T47D (cell line): Measurements from ENCODE around the gene MFSD6.
"Not testable (repeated sequence)": the region's sequence is repeated elsewhere in the genome, so short reads cannot be mapped to it uniquely, and the experiment has no call there.

Experiments
- DNase-seq, 2 experiments: peaks; one replicate each; pipeline versions ENCODE4 v3.0.0 to v3.0.0-alpha.2; 2011 to 2012; ENCODE audit warnings: low read depth in 1 of 2, low spot score in 1 of 2
- JUND ChIP-seq: IDR thresholded peaks from 2 replicates; pipeline ENCODE4 v1.6.1; 2012; ENCODE audit warnings: low read depth
- in situ Hi-C: cut with HindIII; loops from 2 replicates; pipeline ENCODE4 v1.10.0; 2016; ENCODE audit warnings: low sequenced_read_pairs, low pct_unique_long_range_greater_than_20kb

Gene MFSD6

DNA sequence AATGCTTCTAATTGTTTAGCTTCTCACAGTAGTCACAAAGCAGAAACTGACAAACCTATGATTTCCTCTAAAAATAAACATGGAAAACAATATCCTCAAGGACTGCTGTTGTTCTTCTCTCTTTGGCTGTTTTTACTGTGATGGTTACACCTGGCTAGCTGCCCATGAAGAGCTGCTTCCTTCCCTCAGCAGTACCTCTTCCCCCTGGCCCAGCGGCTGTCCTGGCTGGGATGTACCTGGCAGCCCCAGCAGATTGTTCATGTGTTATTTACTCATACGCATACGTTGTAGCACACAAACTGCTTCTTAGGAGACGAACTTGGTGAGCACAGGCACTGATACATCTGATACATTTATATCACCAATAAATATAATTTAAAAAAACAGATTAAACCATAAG, 99.0 kb downstream of the MFSD6 start:
- TF ChIP-seq JUND = no peak
- in situ Hi-C loops = no loop called here
- no peak for DNase-seq

DNA sequence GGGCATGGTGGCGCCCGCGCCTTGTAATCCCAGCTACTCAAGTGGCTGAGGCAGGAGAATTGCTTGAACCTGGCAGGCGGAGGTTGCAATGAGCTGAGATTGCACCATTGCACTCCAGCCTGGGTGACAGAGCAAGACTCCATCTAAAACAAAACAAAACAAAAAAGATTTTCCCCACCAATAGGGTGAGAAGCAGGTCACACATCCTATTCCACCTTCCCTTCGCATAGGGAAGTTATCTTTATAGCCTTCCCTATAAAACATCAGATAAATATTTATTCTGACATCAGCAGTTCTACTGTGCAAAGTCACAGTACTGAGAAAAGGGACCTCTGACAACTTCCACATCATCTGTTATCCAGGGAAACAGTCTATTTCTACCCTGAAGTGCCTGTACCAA, 101.7 kb downstream of the MFSD6 start:
- DNase-seq, in situ Hi-C loops: not testable (repeated sequence)

- TF ChIP-seq JUND = no peak
- in situ Hi-C loops = no loop called here
- DNase-seq = peak in 1 of 2 experiments; percentile 45
Measured at GRCh38 chr2:190511104-190511503, 102.9 kb downstream of the MFSD6 start.

DNA sequence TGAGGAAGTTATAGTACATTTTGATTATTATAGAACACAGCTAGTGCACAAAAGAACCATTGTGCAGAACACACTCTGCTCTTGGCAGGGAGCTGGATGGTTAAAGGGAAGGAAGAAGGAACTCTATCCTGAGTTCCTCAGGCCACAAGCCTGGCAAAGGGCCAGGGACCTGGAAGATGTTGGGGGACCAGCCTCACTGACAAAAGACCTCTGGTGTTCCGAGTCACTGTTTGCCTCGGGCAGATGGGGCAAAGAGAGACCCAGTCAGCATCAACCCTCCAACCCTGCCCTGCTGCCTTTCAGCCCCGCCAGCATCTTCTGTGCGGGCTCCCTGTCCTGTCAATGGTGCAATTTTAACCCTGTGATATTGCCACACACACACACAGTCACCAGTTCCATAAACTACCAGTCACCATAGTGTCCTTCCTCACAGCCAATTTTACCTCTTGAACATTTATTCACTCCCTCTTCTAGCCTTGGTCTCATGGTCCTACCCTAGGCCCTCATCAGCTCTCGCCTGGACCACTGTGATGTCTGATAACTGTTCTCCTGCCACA, 104.5 kb downstream of the MFSD6 start:
- TF ChIP-seq JUND = no peak
- in situ Hi-C loops = no loop called here
- no peak for DNase-seq

DNA sequence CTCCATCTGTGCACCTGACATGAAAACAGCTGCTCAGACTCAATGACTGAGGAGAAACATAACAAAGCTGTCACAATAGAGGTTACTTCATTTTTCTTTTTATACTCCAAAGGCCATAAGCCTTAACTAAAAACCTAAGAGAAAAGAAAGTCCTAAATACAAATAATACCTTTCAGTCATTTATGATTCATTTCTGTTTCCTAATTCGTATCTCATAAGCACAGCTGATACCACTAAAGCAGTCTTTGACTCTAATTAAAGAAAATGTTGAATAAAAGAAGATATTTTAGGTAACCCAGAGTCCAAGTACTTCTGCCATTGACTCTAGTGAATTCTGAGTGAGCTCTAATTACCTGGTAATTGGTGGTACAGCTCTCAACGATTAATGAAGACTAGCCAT, 105.7 kb downstream of the MFSD6 start:
- TF ChIP-seq JUND = no peak
- in situ Hi-C loops = no loop called here
- DNase-seq = no peak

DNA sequence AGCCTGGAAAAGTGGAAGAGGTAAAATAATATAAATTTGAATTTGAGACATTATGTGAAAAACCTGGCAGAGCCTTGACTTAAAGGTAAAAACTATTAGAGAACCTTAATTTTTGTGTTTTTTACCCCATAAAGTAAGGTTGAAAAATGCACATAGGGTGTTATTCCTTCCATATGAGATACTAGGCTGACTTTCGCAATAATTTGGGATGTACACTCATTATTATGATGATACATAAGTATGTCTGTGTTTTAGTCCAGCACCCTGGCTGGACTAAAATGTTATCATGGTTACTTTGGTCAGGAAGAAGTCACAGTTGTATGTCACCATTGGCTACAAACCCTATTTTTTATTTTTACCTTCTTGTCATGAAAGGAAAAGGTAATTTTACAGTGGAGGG, 106.5 kb downstream of the MFSD6 start:
- no peak for DNase-seq
- in situ Hi-C loops = no loop called here
- no peak for TF ChIP-seq JUND

- no peak for TF ChIP-seq JUND
- in situ Hi-C loops = no loop called here
- no peak for DNase-seq
Measured at GRCh38 chr2:190515687-190516086, 107.5 kb downstream of the MFSD6 start.

GRCh38 chr2:190517468-190517867, 109.3 kb downstream of the MFSD6 start:
- DNase-seq = no peak
- in situ Hi-C loops = no loop called here
- TF ChIP-seq JUND = no peak

DNA sequence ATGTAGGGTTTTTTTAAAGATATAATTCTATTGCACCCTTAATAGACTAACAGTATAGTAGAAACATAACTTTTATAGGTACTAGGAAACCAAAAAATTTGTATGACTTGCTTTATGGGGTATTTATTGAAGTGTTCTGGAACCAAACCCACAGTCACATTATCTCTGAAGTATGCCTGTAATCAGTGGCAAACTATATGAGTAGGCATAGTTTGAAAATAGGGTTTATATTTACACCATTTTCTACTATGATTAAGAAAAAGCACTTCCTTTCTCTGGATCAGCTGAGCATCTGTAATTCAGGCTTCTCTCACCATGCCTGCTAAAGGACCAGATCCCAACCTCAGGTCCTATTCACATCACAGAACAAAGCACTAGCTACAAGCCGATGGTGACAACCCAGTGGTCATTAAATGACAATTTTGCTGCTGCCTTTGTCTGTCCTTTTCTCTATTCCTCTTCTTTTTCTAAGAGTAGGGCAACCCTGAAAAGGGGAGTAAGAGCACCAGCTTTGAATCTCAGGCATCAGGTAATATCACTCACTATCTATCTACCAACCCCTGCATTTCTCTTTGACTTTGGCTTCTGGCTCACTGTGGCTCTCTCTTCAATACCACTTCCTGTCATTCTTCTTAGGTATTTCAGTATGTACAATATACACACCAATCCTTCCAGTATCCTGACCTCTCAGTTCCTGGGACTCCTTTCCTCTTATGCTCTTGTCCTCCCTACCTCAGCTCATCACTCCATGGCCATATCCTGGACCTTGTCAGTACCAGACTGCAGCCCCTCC, 112.0 kb downstream of the MFSD6 start:
- in situ Hi-C loops = no loop called here
- no peak for DNase-seq
- TF ChIP-seq JUND = no peak

DNA sequence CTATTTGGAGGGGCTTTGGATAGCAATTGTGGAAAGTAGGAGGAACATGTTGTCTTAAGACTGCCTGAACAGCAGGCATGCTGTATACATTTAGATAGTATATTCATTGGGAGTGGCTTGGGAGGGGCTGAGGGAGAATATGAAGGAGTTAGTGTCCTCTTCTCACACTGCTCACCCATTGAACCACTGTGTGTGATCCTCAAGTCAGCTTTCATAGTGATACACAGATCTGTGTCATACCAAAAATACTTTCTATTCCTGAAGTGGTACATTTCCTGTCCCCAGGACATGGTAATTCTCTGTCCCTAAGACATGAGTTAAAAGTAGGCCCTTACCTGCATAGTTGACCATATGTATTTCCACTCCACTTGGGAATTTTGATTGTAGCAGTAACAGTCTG, 116.8 kb downstream of the MFSD6 start:
- DNase-seq = no peak
- TF ChIP-seq JUND = no peak
- in situ Hi-C loops = no loop called here

- TF ChIP-seq JUND = no peak
- in situ Hi-C loops = no loop called here
- no peak for DNase-seq
Measured at GRCh38 chr2:190526105-190526750, 118.1 kb downstream of the MFSD6 start.

DNA sequence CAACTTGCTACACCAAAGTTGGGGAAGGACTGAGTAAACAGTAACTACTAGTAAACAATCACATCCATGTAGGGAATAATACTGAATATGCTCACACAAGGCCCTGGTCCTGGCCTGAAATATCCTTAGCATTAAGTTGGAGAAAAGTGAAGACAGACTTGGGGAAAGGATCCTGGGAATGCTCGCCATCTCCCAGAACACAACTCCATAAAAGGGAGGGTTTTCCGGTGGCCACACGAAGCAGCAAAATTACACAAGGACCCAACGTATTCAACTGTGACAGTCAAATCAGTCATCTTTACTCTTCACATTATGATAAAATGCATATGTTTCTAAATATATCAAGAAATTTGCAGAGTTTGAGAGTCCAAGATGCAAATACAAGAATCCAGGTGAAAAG, 119.1 kb downstream of the MFSD6 start:
- DNase-seq = no peak
- in situ Hi-C loops = no loop called here
- no peak for TF ChIP-seq JUND

GRCh38 chr2:190527918-190528317, 119.8 kb downstream of the MFSD6 start:
- DNase-seq = no peak
- in situ Hi-C loops = no loop called here
- TF ChIP-seq JUND = no peak
